A549 (cell line): Measurements from ENCODE around the gene ELOA2. TPM values are rescaled to one million over a fixed set of nuclear protein-coding genes. Genes with fewer than 3 reads are reported as not detected.

Experiments used
- ATAC-seq, 2 experiments: fragments of 200-7000 bp in 1 of 2; fragments of >200 bp in 1 of 2; cut with Nextera tagmentation in 1 of 2; cut with Tn5 transposase in 1 of 2; 3 replicates each; pipeline versions ENCODE4 v1.8.0 to v1.9.1; 2018 to 2020; ENCODE audit warnings: mild to moderate bottlenecking in 1 of 2, moderate library complexity in 1 of 2
- CTCF ChIA-PET: fragments of 300-600 bp; sonication (Branson Sonifier 250); formaldehyde crosslinking; extraction: SDS; loops from one replicate; lab custom pipeline; 2021; ENCODE audit warnings: antibody characterized with exemption, inconsistent platforms; lab: Yijun Ruan, JAX
- POLR2A ChIA-PET: fragments of 350-600 bp; formaldehyde crosslinking; extraction: SDS; loops from one replicate; lab custom pipeline; 2021; ENCODE audit warnings: antibody characterized with exemption, inconsistent platforms; lab: Yijun Ruan, JAX
- DNase-seq, 2 experiments: peaks; one replicate each; pipeline versions ENCODE4 v3.0.0 to v3.0.0-alpha.2; 2011 to 2016; ENCODE audit warnings: low read depth in 1 of 2, low spot score in 1 of 2
- FAIRE-seq: peaks from 2 replicates; lab custom pipeline; 2011; peaks lifted over from hg19 to GRCh38; lab: Jason Lieb, UNC
- H3K27ac ChIP-seq, 2 experiments: fragments of >200 bp; sonication (Bioruptor Twin); formaldehyde crosslinking; 3 replicates each; pipeline ENCODE4 v1.5.1; 2016 to 2017
- H3K4me1 ChIP-seq: fragments of >200 bp; sonication (Bioruptor Twin); formaldehyde crosslinking; 3 replicates; pipeline ENCODE4 v1.6.1; 2016
- H3K4me2 ChIP-seq: fragments of >200 bp; sonication (Bioruptor Twin); formaldehyde crosslinking; 3 replicates; pipeline ENCODE4 v1.6.1; 2016
- H3K4me3 ChIP-seq: fragments of >200 bp; sonication (Bioruptor Twin); formaldehyde crosslinking; 3 replicates; pipeline ENCODE4 v1.5.1; 2016
- H3K9me3 ChIP-seq: fragments of >200 bp; sonication (Bioruptor Twin); formaldehyde crosslinking; 3 replicates; pipeline ENCODE4 v1.6.1; 2016
- CBX8 ChIP-seq: fragments of 200-600 bp; sonication (generic); IDR thresholded peaks from 2 replicates; pipeline ENCODE4 v1.6.1; 2016
- CEBPB ChIP-seq, 2 experiments: fragments of >200 bp in 1 of 2; sonication (Bioruptor Twin) in 1 of 2; formaldehyde crosslinking in 1 of 2; IDR thresholded peaks; 2 replicates each; pipeline ENCODE4 v1.6.1; 2012 to 2016
- CHD2 ChIP-seq: fragments of 150-350 bp; IDR thresholded peaks from 2 replicates; pipeline ENCODE4 v1.6.1; 2014; ENCODE audit warnings: low read length; ENCODE audit not compliant: partially characterized antibody
- CTCF ChIP-seq: fragments of >200 bp; sonication (Bioruptor Twin); formaldehyde crosslinking; IDR thresholded peaks from 3 replicates; pipeline ENCODE4 v1.5.1; 2016
- E2F6 ChIP-seq: IDR thresholded peaks from 2 replicates; pipeline ENCODE4 v1.6.1; 2012; ENCODE audit warnings: low read depth, borderline replicate concordance
- ELK1 ChIP-seq: fragments of 150-350 bp; IDR thresholded peaks from 2 replicates; pipeline ENCODE4 v1.6.1; 2014; ENCODE audit warnings: low read depth, mild to moderate bottlenecking, low read length
- HES2 ChIP-seq: fragments of >200 bp; sonication (Bioruptor Twin); formaldehyde crosslinking; IDR thresholded peaks from 2 replicates; pipeline ENCODE4 v1.6.1; 2016
- HOXA7 ChIP-seq: fragments of 250-450 bp; sonication (Bioruptor Pico); IDR thresholded peaks from 2 replicates; pipeline ENCODE4 v1.5.0; 2020; ENCODE audit warnings: mild to moderate bottlenecking, moderate library complexity
- JUN ChIP-seq, 2 experiments: fragments of >200 bp; sonication (Bioruptor Twin); formaldehyde crosslinking; IDR thresholded peaks; 2 replicates in 1 of 2; 3 replicates in 1 of 2; pipeline ENCODE4 v1.6.1; 2016 to 2017
- JUNB ChIP-seq: fragments of >200 bp; sonication (Bioruptor Twin); formaldehyde crosslinking; IDR thresholded peaks from 2 replicates; pipeline ENCODE4 v1.6.1; 2016
- KDM1A ChIP-seq: fragments of 200-600 bp; sonication (generic); IDR thresholded peaks from 2 replicates; pipeline ENCODE4 v1.6.1; 2016; ENCODE audit warnings: low read depth, mild to moderate bottlenecking
- MAFK ChIP-seq: fragments of 450-650 bp; IDR thresholded peaks from 2 replicates; pipeline ENCODE4 v1.6.1; 2014; ENCODE audit not compliant: partially characterized antibody
- MAZ ChIP-seq: fragments of 150-350 bp; IDR thresholded peaks from 2 replicates; pipeline ENCODE4 v1.6.1; 2014; ENCODE audit warnings: antibody characterized with exemption, low read depth, low read length, borderline replicate concordance
- MYC ChIP-seq: IDR thresholded peaks from 2 replicates; pipeline ENCODE4 v1.6.1; 2012; ENCODE audit warnings: mild to moderate bottlenecking, inconsistent platforms, low read length, improper control_type of control experiment, borderline replicate concordance
- NFE2L2 ChIP-seq: fragments of 150-350 bp; conservative IDR thresholded peaks from 2 replicates; pipeline ENCODE4 v1.6.1; 2014; ENCODE audit warnings: low read length
- RAD21 ChIP-seq, 2 experiments: fragments of >200 bp in 1 of 2; sonication (Bioruptor Twin) in 1 of 2; formaldehyde crosslinking in 1 of 2; IDR thresholded peaks in 1 of 2; conservative IDR thresholded peaks in 1 of 2; 2 replicates in 1 of 2; 3 replicates in 1 of 2; pipeline ENCODE4 v1.6.1; 2012 to 2018; ENCODE audit warnings: inconsistent platforms in 1 of 2
- RFX5 ChIP-seq: fragments of 450-650 bp; IDR thresholded peaks from 2 replicates; pipeline ENCODE4 v1.7.1; 2014; ENCODE audit warnings: antibody characterized with exemption, mild to moderate bottlenecking, moderate library complexity
- RNF2 ChIP-seq: fragments of 200-600 bp; sonication (generic); IDR thresholded peaks from 2 replicates; pipeline ENCODE4 v1.6.1; 2016; ENCODE audit warnings: low read depth, mild to moderate bottlenecking, antibody characterized with exemption, moderate library complexity, borderline replicate concordance
- SMC3 ChIP-seq: fragments of >200 bp; sonication (Bioruptor Twin); formaldehyde crosslinking; IDR thresholded peaks from 3 replicates; pipeline ENCODE4 v1.6.1; 2018; ENCODE audit warnings: inconsistent platforms
- SREBF2 ChIP-seq: fragments of 450-650 bp; IDR thresholded peaks from 2 replicates; pipeline ENCODE4 v1.6.1; 2014; ENCODE audit warnings: mild to moderate bottlenecking, moderate library complexity
- TFCP2L1 ChIP-seq: fragments of 250-450 bp; sonication (Bioruptor Pico); IDR thresholded peaks from 2 replicates; pipeline ENCODE4 v1.5.0; 2021; ENCODE audit warnings: mild to moderate bottlenecking
- TP53 ChIP-seq: fragments of 250-450 bp; sonication (Bioruptor Pico); IDR thresholded peaks from 2 replicates; pipeline ENCODE4 v1.5.0; 2021; ENCODE audit warnings: mild to moderate bottlenecking, moderate library complexity
- WGBS: methylation state at CpG from one replicate; pipeline ENCODE4 v1.1.6; 2017; ENCODE audit errors: missing lambda C conversion rate; 5-methylcytosine and 5-hydroxymethylcytosine counted together
- polyA plus RNA-seq, 4 experiments: library from polyadenylated mRNA; depleted of rRNA in 3 of 4; stranded (reverse); fragments of >200 nt; fragmentation: RNase III in 1 of 4; extraction: RNeasy Plus Mini Kit Qiagen cat#74134 plus additional on column Dnase treatment in 1 of 4; gene quantifications; 2 replicates in 3 of 4; 3 replicates in 1 of 4; pipeline ENCODE4 v1.2.3, GENCODE V29; 2011 to 2017

Gene ELOA2
- polyA plus RNA-seq, 2 of the 4 experiments (the other 2 are of a cell fraction), result not detected

- POLR2A ChIA-PET, result no interaction called here
- WGBS, result 59% methylated on average over 5 of the region's 5 CpGs
- FAIRE-seq, result no peak
These were observed 18.9 kb upstream of the ELOA2 start for GRCh38 chr18:47054369-47054768.

GRCh38 chr18:47050468-47050867, 15.0 kb upstream of the ELOA2 start:
- ChIA-PET POLR2A (no interaction called here), CTCF (interaction anchor here (0.7 to 2.0 kb wide), 7 partner anchors 19 to 701 kb away, joined by 3 to 14 read pairs (median 3); no protein-coding TSS in a partner anchor)
- no peaks in the 10 kb centered on the region for H3K9me3 ChIP-seq
- DNase-seq (peak in 1 of 2 experiments; percentile 50), FAIRE-seq (peak; percentile 28), ATAC-seq (peak; percentile 56 to 62; a peak in 2 of 6 replicates)
- peak overlapping the region; percentile 39; the same call in 1 of the 3 replicates for H3K4me2 ChIP-seq
- no peak overlapping the region for H3K4me3 ChIP-seq
- peak; percentile 30; the same call in 1 of the 2 replicates for TF ChIP-seq CBX8
- TF ChIP-seq RNF2, result peak; percentile 36; the same call in 1 of the 2 replicates
- TF ChIP-seq JUN (IDR thresholded peaks at IDR 0.05), result no peak
- no peak for TF ChIP-seq MAFK
- TF ChIP-seq SMC3, result peak; percentile 53
- TF ChIP-seq RAD21 (conservative IDR thresholded peaks at IDR 0.05 in 1 of 2, IDR thresholded peaks at IDR 0.05 in 1 of 2), result peak; percentile 56 to 57
- TF ChIP-seq CTCF, result peak; percentile 50
- no peak overlapping the region for H3K27ac ChIP-seq
- no peaks in the 10 kb centered on the region for H3K4me1 ChIP-seq
- WGBS, result 13% methylated on average over 7 of the region's 7 CpGs

More at GRCh38 chr18:47054369-47054768, 18.9 kb upstream of the ELOA2 start:
- ATAC-seq (no peak), DNase-seq (no peak)
- no peak overlapping the region for H3K4me2 ChIP-seq
- H3K4me3 ChIP-seq, result no peak overlapping the region
- no peak overlapping the region for H3K27ac ChIP-seq
- H3K4me1 ChIP-seq, result no peaks in the 10 kb centered on the region
- no peaks in the 10 kb centered on the region for H3K9me3 ChIP-seq
- CTCF ChIA-PET, result interaction anchor here (2.2 kb wide), 2 partner anchors 151 to 694 kb away, joined by 6 read pairs; no protein-coding TSS in a partner anchor
- no peak for TF ChIP-seq MAZ
- no peak for TF ChIP-seq HES2
- no peak for TF ChIP-seq TP53 (CRISPR knock-in tag)
- TF ChIP-seq RAD21 (conservative IDR thresholded peaks at IDR 0.05 in 1 of 2, IDR thresholded peaks at IDR 0.05 in 1 of 2), result no peak
- no peak for TF ChIP-seq RFX5
- no peak for TF ChIP-seq TFCP2L1 (CRISPR knock-in tag)
- TF ChIP-seq E2F6, result no peak
- TF ChIP-seq CEBPB (IDR thresholded peaks at IDR 0.05), result no peak
- TF ChIP-seq NFE2L2, result no peak
- TF ChIP-seq RNF2, result no peak
- no peak for TF ChIP-seq ELK1
- TF ChIP-seq JUNB, result no peak
- no peak for TF ChIP-seq KDM1A
- no peak for TF ChIP-seq MYC
- no peak for TF ChIP-seq SREBF2
- TF ChIP-seq HOXA7 (CRISPR knock-in tag), result no peak
- TF ChIP-seq CHD2, result no peak
